Activated CD4-positive, alpha-beta T cell treated with anti-CD3 and anti-CD28 coated beads, Interleukin-10, Interleukin-2, amounts not matched to agents 100 ng/mL and 50 ng/mL, durations not matched to agents 16 hours and 8 hours (primary cell): ENCODE results near the gene HOXD13.

ENCODE experiments used
- DNase-seq: peaks from one replicate; pipeline ENCODE4 v3.0.0-alpha.2; 2020

The HOXD13 gene

GRCh38 chr2:176081376-176081836 lies 11.1 kb upstream of the HOXD13 start:
- no peak for DNase-seq

DNA sequence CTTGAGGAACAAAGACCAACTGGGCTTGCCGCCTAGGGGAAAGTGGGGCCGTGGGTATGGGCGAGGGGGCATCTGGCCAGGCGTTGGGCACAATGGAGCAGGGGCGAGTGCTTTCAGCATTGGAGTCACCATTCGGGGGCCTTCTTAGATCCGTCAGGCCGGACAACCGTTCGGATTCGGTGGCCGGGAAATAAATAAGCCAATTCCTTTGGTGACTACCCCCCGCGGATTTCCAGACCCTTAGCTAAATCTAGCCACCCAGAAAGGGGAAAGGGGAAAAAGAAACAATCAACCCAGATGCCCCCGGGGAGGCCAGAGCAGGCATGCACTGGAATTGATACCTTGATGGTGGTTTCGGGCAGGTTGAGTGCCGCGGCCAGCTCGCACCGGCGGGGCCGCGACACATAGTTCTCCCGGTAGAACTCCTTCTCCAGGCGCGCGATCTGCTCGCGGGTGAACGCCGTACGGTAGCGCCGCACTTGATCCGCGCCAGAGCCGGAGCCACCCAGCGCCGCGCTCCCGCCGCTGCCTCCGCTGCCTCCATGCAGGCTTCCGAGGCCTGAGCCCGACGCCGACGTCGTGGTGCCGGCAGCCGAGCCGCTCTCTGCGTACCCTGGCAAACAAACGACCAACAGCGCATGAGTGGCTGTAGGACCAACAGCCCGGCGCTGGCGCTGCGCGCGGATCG lies 10.5 kb upstream of the HOXD13 start:
- DNase-seq: no peak

DNA sequence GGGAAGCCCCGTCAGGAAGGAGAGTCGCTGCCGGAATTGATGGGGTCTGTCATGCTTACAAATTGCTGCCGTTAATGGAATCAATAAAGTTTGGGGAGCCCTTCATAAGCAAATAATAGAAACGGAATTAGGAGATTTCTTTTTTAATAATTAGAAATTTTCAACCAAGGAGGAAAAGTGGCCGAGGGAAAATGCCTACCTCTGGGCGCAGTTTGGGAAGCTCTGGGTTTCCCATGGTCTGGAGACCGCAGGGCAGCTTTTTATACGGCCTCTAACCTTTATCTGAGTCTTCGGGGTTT lies 10.0 kb upstream of the HOXD13 start:
- DNase-seq: no peak

DNA sequence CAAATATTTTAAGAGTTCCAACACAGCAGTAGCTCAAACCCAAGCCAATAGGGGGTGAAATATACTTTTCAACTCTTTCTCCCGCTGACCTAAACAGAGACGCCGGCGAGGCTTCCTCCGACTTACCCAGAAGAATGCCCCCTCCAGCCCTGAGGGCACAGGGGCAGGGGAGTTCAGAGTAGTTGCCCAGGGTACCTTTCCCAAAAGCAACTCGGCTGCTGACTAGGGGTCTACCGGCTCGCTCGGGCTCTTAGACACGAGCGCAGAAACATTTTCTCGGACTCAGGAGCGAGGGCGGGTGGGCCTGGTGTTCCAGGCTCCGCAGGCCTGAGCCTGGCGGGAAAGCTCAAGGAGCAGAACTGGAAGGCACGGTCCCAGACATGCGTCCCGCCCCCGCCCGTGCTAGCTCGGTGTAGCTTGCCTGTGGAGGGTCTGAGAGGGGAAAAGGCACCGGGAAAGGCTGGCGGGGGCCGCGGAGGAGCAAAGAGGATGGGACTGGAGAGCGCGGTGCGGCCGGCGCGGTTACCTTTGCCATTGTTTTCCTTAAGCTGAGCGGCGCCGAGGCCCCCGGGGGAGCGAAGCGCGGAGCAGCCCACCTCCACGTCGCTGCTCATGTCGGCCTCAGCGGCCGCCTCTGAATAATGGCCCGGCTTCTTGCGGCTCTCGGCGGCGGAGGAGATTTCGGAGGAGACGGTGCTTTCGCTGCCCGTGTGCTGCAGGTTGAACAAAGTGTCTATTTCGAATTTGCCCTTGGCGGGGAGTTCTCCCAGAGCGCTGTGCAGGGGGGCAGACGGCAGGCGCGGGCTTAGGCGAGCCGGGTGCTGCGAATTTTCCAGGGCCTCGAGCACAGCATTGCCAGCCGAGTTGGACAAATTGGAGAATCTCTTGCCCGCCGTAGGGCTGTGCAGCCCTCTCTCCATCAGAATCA lies 9.4 kb upstream of the HOXD13 start:
- no peak for DNase-seq

DNA sequence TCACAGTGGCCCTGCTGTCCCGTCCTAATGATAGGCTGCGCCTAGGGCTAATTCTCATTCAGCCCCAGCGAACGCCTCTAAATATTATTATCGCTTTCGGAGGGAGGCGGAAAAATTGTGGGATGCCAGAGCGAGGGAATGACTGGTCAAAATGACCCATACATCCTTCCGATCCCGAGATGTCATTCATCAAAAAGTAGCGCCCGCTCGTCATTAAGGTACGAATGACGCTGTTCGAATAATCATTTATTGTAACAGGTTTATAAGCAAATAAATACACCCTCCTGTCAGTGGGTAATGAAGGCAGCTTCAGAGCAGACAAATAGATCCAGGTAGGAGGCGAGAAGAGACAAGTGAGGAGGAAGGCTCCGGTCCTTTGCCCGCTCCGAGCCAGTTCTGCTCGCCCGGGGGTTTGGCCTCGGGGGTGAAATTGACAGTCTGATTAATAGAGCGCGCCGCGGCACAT lies 8.7 kb upstream of the HOXD13 start, which contains the start of gene EVX2:
TSS of gene EVX2 (minus strand) at position 167 of the 466 bp plus-strand sequence. CDS start 186 bp downstream, outside the sequence.
- DNase-seq: no peak

- DNase-seq: no peak
Observed at GRCh38 chr2:176084611-176085119, 7.9 kb upstream of the HOXD13 start.

DNA sequence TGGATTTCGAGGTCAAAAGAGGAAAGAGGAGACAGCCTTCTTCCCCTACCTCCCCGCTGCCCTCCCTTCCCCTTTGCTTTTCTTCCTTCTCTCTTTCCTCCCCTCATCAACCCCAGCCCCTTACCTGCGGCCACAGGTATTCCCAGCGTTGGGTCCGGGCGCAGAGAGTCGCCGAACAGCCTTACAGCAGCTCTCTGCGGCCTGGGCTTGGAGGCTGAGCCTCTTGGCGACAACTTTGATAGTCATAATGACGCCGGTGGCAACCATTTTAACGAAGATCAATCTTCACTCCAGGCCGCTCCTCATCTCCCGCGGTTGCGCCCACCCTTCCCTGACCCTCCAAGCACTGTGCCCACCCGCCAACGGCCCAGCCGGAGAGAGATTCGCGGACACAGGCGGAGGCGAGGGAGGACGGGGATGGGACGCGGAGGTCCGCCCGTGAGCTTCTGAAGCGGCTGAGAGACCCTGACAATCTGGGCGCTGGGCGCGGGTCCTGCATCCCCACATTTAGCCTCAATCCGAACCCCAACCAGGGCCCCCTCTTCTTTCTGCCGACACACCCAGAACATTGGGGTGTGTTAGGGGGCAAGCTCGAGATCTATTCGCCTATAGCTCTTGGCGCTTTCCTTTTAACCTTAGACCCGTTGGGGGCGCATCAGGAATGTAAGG lies 7.3 kb upstream of the HOXD13 start:
- DNase-seq: no peak

GRCh38 chr2:176085861-176086771 lies 6.4 kb upstream of the HOXD13 start:
- DNase-seq: no peak

DNA sequence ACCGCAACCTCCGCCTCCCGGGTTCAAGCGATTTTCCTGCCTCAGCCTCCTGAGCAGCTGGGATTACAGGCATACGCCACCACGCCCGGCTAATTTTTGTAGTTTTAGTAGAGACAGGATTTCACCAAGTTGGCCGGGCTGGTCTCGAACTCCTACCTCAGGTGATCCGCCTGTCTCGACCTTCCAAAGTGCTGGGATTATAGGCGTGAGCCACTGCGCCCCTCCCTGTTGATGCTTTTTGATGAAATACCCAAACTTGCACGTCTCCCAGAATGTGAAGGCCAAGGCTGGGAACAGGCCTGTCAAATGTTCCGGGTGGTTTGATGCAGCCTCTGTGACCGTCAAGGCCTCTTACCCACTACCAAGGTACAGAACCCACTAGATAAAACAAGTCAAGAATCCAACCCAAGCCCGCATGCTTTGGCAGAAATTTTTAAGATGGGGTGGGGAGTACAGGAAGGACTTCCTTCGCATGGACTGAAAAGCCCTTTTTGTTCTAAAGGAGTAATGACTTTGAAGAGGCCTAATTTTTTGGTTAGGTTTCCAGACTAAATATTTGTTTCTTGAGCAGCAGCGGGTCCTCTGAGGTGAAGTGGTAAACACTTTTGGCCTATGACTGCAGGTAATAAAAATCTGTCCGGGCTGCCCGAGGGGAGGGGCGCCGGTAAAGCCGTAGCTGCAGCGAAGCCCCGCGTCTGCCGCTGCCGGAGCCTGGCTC lies 5.0 kb upstream of the HOXD13 start:
- DNase-seq: no peak

- peak; percentile 32 for DNase-seq
Observed at GRCh38 chr2:176088048-176088936, 4.2 kb upstream of the HOXD13 start.

GRCh38 chr2:176088937-176089842 lies 3.3 kb upstream of the HOXD13 start:
- no peak for DNase-seq

- DNase-seq: no peak
Observed at GRCh38 chr2:176089843-176090395, 2.6 kb upstream of the HOXD13 start.

DNA sequence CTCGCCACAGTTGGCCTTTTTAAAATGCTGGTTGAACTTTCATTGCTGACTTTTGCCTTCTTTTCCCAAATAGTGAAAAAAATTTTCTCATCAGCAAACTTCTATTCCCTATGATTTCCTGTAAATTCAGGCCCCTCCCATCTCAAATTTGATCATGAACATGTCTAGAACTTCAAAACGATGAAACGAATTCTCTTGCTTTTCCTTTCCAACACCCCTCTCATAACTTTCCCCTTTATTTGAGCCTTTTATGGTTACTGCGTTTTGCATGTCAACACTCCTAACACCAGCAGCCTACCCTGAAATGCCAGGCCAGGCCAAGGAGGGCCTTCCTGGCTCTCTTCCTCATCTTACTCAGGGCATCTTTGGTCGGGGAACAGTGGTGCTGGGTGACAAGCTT lies 1.7 kb upstream of the HOXD13 start:
- no peak for DNase-seq

DNA sequence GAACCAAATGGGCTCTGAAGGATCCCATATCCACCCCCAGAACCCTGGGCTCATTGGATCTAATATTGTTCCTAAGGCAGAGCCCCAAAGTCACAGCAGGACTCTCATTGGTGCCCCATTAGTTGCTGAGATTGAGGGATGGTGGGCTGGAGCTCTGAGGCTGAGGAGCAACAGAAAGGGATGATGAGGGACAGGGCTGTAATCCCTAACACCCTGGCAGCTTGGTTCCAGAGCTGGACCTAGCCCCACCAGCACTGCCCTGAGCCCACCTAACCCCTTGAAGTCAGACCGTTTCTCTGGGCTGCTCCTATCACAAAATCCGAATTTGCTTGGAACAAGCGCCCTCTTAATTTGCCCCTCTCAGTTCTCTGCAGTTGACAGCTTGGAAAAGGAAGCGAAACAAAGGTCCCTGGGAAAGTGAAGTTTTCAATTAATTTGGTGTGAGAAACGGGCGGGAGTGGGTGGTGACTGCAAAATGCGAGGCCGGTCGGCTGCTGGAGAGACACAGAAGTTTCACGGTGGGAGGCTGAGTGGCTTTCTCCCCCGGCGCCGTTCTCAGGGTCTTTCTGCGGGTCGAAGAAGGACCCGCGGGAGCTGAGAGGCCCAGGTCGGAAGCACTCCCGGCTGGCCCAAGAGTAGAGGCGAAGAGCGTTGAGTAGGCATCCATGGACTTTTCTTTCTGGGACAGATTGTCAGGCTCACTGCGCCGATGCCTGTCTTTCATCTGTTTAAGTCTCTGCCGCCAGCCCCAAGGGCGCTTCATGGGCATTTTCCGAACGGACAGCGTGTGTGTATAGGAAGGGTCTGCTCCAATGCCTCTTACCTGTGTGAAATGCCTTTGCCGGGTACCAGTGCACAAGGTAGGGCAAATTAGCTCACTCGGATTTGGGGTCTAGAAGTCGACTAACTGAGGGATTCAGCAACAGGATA lies 927 bp upstream of the HOXD13 start:
- DNase-seq: no peak

GRCh38 chr2:176093145-176093897 lies 800 bp downstream of the HOXD13 start:
- DNase-seq: no peak

DNA sequence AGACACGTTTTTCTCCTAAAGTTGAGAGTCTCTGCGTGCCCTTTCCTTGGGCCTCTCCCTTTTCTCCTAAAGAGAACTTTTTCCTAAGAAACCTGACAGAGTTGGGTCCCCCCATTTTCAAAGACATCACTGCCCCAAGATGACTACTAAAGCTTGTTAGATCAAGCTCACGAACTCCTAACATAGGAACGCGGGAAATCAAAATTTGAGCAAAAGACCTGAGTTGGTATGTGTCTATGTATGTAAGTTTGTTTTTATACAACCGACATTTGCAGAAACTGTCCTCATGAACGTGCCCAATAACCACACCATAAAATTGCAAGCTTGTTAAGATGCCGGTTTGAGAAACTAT lies 1.4 kb downstream of the HOXD13 start:
- no peak for DNase-seq

DNA sequence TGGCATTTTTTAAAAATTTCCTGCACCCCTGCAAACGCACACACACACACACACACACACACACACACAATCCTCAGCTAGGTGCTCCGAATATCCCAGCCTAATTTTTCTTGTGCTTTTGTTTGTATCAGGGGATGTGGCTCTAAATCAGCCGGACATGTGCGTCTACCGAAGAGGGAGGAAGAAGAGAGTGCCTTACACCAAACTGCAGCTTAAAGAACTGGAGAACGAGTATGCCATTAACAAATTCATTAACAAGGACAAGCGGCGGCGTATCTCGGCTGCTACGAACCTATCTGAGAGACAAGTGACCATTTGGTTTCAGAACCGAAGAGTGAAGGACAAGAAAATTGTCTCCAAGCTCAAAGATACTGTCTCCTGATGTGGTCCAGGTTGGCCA lies 1.8 kb downstream of the HOXD13 start:
- DNase-seq: no peak
